Coronary artery (tissue), 2 donors: ENCODE data around the gene LIN28B.

Source experiments
- DNase-seq: peaks from one replicate; pipeline ENCODE4 v3.0.0-alpha.2; 2017; ENCODE audit warnings: low spot score
- H3K27ac ChIP-seq, 2 donors: fragments of 200-600 bp; sonication (generic); one replicate each; pipeline ENCODE4 v1.5.1; 2016 to 2019
- H3K4me3 ChIP-seq: fragments of 200-600 bp; sonication (generic); 2 replicates; pipeline ENCODE4 v1.5.1; 2016; ENCODE audit warnings: mild to moderate bottlenecking, moderate library complexity
- TF ChIP-seq, protein P1 (sequence below): fragments of 200-600 bp; sonication (generic); IDR thresholded peaks from one replicate; pipeline ENCODE4 v1.5.1; 2019; ENCODE audit warnings: antibody characterized with exemption

Gene LIN28B

DNA sequence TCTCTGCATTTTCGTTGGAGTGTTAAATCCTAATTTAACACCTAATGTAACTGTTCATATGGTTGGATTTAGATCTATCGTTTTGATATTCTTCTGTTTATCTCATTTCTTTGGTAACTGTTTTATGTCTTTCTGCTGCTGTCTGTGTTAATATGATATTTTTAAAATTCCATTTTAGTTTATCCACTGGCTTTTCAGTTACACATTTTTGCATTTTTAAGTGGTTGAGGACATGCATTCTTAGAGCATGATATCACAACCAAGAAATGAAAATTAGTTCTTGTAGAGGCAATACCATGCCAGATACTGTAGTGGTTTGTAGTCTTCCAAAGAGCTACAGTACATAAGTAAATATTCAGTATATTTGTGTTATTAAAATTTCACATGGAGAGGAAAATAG, 58.6 kb downstream of the LIN28B start:
- H3K27ac ChIP-seq = no peak overlapping the region
- TF ChIP-seq, protein P1, sequence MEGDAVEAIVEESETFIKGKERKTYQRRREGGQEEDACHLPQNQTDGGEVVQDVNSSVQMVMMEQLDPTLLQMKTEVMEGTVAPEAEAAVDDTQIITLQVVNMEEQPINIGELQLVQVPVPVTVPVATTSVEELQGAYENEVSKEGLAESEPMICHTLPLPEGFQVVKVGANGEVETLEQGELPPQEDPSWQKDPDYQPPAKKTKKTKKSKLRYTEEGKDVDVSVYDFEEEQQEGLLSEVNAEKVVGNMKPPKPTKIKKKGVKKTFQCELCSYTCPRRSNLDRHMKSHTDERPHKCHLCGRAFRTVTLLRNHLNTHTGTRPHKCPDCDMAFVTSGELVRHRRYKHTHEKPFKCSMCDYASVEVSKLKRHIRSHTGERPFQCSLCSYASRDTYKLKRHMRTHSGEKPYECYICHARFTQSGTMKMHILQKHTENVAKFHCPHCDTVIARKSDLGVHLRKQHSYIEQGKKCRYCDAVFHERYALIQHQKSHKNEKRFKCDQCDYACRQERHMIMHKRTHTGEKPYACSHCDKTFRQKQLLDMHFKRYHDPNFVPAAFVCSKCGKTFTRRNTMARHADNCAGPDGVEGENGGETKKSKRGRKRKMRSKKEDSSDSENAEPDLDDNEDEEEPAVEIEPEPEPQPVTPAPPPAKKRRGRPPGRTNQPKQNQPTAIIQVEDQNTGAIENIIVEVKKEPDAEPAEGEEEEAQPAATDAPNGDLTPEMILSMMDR = no peak
- no peak overlapping the region for H3K4me3 ChIP-seq
- DNase-seq = no peak

DNA sequence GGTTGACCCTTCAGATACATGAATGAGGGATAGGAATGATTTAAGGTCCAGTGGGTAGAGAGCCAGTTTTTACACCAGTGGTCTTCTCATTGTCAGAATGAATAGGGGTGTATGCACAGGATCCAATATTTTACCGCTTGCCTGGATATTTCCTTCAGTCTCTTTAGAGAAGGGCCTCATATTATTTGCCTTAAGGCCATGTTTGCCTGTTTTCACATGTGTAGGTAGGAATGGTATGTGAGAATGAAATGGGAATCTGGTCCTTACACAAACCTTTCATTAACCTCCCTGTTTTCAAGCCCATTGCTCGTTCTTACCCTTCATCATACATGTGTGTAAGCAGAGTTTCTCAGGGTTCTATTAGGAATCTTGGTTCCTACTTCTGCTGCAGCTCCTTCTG, 62.4 kb downstream of the LIN28B start:
- no peak overlapping the region for H3K4me3 ChIP-seq
- DNase-seq = no peak
- H3K27ac ChIP-seq = no peak overlapping the region
- TF ChIP-seq, protein P1 = no peak

DNA sequence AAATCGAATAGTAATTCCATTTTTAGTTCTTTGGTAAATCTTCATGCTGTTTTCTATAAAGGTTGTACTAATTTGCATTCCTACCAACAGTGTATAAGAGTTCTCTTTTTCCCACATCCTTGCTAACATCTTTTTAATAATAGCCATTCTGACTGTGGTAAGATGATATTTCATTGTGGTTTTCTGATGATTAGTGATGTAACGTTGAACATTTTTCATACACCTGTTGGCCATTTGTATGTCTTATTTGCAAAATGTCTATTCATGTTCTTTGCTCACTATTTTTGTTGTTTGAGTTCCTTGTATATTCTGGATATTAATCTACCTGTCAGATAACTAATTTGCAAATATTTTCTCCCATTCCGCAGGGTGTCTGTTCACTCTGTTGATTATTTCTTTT, 64.5 kb downstream of the LIN28B start:
- no peak overlapping the region for H3K27ac ChIP-seq
- H3K4me3 ChIP-seq = no peak overlapping the region
- DNase-seq = no peak
- TF ChIP-seq, protein P1 = no peak

DNA sequence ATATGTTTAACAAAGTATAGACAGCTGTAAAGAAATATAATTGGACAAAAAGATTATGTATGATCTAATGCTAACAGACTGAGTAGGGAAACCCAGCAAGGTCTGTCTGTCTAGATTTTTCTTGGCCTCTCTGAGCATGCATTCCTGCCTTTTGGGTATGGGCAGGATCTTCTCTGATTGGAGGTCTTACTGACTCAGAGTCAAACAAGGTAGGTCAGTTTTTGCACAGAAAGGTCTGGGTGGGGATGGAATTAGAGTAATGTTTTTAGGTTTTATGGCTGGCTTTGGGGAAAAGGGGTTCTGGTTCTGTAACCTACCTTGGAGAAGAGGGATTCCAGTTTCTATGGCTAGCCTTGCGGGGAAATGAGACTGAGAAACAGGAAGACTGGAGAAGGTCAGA, 65.5 kb downstream of the LIN28B start:
- H3K4me3 ChIP-seq = no peak overlapping the region

DNA sequence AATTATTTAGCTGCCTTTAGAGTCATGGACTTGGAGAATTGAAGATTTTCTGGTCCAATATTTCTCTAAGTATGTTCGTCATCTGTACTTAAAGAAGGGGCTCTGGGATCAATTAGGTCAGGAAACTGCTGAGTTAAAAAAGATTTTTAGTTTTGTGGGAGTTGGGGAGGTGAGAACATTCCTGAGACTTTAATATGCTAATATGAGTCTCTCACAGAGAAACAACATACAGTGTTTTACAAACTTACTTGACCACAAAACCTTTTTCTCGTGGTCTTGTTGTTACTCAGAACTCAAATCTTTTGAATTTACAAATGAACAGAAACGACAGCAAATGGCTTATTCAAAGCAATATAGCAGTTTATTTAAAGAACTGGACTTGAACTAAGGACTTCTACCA, 67.9 kb downstream of the LIN28B start:
- TF ChIP-seq, protein P1 = no peak
- DNase-seq = no peak
- Histone ChIP-seq H3K4me3 (no peak overlapping the region), H3K27ac (no peak overlapping the region)

More for the DNA sequence above, 65.5 kb downstream of the LIN28B start:
- H3K27ac ChIP-seq = no peak overlapping the region
- DNase-seq = no peak
- TF ChIP-seq, protein P1 = no peak

DNA sequence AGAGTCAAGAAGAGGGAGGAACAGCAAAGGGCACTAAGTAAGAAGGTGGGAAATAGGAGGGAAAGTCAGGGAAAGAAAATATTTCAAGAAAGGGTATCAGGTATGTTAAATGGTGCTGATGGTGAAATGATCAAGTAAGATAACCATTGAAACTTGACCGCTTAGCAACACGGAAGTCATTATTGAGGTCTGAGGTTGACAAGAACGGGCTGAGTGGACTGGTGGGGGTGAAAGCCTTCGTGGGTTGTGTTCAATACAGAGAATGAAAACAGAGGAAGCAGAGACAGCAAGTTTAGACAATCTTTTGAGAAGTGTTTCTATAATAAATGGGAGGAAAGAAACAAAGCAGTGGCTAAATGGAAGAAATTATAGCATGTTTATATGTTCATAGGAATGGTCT, 72.0 kb downstream of the LIN28B start:
- DNase-seq = no peak
- Histone ChIP-seq H3K27ac (no peak overlapping the region), H3K4me3 (no peak overlapping the region)
- TF ChIP-seq, protein P1 = no peak

DNA sequence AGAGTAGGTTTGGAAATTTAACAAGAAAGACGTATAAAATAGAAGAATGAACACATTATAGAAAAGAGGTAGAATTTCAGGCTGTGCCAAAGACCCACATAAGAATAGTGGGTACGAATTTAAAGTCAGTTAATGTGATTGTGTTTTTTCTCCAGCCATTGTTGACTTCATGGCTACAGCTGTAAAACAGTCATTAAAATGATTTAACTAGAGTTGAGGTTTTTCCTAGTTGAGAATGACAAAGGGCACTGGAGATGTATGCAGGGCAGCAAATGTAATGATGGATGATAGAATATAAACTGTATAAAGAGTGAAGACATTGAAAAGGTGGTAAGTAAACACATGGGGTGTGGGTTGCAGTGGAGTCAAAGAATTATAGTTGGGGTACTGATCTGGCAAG, 72.7 kb downstream of the LIN28B start:
- Histone ChIP-seq H3K27ac (no peak overlapping the region), H3K4me3 (no peak overlapping the region)
- TF ChIP-seq, protein P1 = no peak
- DNase-seq = no peak
